Muscle of arm (tissue), 12 donors: ENCODE results near the gene C2CD4B. TPM values are rescaled to one million over a fixed set of nuclear protein-coding genes. Genes with fewer than 3 reads are reported as not detected.

Experiments
- DNase-seq: peaks from one replicate; pipeline ENCODE4 v3.0.0-alpha.2; 2013
- polyA plus RNA-seq, 12 donors: library from polyadenylated mRNA; unstranded; fragments of 120-200 nt; gene quantifications; one replicate each; pipeline ENCODE4 v1.2.1, GENCODE V29; 2013; ENCODE audit not compliant: insufficient read length in 12 of 12

C2CD4B gene
- polyA plus RNA-seq, 12 donors = 0.85 to 7.8 (median 2.8) TPM; not detected in 1

GRCh38 chr15:62153228-62153627, 11.9 kb downstream of the C2CD4B start:
- DNase-seq = no peak

- no peak for DNase-seq
Measured at GRCh38 chr15:62150445-62150844, 14.6 kb downstream of the C2CD4B start.

DNA sequence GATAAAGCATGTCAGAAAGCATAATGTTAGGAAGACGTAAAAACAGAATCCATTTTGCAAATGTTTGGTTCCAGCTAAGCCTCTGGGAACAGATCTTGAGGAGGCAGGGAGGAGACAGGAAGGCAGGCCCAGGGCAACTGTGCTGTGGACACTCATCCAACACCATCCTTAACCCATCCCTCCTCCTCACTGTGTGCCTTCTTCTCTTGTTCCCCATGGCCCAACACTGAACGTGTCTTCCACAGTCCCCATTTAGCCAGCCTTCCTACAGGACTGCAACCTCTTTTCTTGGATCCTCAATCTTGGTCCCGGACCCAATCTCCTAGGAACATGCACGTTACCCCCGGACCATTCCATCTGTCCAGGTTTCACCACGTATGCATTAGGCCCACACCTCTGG, 15.4 kb downstream of the C2CD4B start:
- no peak for DNase-seq

DNA sequence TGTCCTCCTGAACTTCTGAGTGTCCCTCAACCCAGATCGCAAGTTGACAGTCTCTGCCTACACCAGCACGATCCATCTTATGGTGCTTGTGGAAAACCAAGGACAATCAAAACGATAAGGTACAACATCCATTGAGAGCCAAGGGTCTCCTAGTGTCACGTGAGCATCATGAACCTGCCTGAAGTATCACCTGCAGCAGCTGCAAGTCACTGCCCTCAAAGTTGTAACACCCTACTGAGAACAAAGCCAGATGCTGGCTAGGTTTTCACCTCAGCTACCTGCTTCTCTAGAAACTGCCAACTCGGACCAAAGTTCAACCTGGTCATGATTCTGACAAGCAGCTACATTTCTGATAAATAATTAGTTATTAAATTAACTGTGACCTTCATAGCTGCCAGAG, 17.5 kb downstream of the C2CD4B start:
- no peak for DNase-seq

DNA sequence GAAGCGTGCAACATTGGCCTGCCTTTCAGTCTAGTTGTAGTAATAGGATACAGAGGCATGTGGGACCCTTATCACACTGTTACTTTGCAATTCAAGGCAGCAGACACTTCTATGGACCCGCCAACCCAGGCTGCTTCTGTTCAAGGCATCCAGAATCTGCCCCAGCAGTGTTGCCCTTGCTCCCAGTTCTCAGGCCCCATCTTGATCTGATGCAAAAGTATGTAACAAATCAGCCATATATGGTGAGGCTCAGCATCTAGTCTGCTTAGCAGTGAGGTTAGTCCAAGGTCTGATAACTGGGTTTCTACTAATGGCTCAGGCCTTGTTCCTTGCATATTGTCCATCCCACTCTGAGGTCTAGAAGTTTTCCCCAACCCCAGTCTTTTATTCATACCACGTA, 17.9 kb downstream of the C2CD4B start:
- DNase-seq = no peak

DNA sequence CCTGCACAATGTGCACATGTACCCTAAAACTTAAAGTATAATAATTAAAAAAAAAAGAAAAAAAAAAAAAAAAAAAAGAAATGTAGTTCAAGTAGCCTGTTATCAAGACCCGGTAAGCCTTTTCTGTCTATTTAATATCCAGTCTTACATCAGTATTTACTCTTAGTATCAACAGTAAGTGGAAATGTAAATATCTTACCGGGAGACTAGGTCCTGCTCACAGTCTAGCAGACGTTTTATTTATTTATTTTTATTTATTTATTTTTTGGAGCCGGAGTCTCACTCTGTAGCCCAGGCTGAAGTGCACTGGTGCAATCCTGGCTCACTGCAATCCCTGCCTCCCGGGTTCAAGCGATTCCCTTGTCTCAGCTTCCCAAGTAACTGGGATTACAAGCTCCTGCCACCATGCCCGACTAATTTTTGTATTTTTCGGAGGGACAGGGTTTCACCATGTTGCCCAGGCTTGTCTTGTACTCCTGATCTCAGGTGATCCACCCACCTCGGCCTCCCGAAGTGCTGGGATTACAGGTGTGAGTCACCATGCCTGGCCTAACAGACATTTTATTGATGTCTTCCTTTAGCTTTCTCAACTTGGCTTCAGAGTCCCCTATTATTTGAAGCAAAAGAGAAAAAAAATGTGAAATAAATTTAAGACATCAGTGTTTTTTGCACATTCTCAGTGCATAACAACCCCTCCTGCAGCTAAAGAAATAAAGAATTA, 19.9 kb downstream of the C2CD4B start:
- DNase-seq = no peak

- DNase-seq = no peak
Measured at GRCh38 chr15:62142736-62143135, 22.3 kb downstream of the C2CD4B start.

- no peak for DNase-seq
Measured at GRCh38 chr15:62141643-62142588, 23.2 kb downstream of the C2CD4B start.

- DNase-seq = no peak
Measured at GRCh38 chr15:62141200-62141599, 23.9 kb downstream of the C2CD4B start.

DNA sequence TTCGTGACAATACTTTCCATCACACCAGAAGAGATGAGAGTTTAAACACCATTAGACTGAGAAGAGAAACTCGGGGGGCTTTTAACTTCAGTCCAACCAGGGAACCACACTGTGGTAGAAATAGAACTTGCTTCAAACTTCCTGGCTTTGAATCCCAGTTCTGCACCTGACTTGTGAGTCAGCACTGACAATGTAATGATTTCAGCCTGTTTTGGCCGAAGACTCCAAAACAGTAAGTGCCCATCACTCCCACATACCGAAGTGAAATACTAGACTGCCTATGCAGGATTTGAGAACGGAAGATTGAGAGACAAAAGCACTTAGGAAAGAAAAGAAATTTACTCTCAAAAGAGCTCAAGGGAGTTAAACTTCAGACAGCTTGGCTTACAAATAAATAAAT, 27.0 kb downstream of the C2CD4B start:
- peak; percentile 13 for DNase-seq

DNA sequence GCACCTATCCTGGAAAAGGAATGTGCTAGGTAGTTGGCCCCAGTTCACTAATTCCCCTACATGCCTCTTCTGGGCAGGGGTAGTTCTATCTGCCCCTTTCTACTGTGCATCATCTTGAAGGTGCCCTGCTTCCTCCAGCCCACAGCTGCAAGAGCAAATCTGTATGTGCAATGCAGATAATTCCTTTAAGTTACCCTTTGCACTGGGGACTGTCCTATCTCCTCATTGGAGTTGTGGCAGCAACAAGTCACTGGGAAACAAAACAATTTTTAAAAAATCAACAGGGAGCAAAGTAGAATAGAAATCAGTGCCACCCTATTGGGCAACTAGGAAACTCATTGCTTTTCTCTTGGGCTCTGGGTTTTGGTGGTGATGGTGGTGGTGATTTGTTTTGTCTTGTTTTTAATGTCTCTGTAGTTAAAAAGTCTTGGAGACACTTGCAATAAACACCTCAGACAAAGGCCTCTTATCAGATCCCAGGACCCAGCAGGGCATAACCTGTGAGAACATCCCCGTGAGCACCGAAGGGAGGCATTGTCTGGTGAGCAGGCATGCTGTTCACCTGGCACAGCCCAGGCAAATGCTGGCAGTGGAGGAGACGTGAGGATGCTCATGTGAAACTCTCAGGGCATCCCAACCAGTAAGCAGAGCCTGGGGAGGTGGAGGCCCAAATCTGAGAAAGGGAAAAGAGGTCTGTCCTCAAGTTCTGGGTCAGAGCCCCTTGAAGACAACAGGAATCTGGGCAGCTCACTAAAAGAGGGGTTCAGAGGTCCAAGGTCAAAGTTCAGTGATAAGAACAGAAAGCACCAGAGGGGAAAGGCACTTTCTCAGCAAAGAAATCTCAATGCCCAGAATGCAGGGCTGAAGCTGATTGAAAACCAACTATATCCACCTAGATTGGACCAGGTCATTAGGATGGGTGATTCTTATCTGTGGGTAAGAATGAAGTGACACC, 27.9 kb downstream of the C2CD4B start:
- DNase-seq = no peak

DNA sequence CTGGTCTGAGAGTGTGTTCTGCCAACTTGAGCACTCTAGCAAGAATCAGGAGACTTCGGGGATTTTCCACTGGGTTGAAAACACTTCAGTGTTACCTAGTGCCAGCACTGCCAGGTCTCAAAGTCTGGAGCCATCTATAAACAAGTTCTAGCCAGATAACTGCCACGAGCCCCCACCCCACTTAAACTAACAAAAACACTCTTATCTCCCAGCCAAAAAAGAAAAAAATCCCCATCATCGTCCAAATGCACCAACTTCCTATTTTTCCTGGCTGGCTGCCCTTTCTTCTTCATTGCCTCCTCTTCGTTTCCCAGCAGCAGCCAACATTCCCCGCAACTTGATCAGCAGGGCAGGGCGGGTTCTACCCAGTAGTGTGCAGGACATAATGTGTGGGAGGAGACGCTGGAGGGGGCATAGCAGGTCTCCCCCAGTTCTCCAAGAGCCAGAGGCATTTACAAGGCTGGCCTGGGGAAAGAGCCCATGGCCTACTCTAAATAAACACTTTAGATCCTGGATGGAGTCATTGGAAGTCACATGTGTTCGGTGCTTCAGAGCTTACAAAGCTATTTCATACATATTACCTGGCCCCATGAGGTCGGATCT, 29.5 kb downstream of the C2CD4B start:
- DNase-seq = no peak

DNA sequence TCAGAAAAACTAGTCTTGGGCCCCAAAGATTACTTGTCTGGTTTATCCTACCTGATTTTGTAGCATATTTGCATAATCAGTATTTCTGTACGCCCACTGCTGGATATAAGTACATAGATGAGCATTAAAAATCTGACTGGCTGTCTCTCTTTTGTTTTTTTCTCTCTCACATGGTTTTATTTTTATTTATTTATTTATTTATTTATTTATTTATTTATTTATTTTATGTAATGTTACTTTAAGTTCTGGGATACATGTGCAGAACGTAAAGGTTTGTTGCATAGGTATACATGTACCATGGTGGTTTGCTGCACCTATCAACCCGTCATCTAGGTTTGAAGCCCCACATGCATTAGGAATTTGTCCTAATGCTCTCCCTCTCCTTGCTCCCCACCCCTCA, 31.9 kb downstream of the C2CD4B start:
- no peak for DNase-seq

DNA sequence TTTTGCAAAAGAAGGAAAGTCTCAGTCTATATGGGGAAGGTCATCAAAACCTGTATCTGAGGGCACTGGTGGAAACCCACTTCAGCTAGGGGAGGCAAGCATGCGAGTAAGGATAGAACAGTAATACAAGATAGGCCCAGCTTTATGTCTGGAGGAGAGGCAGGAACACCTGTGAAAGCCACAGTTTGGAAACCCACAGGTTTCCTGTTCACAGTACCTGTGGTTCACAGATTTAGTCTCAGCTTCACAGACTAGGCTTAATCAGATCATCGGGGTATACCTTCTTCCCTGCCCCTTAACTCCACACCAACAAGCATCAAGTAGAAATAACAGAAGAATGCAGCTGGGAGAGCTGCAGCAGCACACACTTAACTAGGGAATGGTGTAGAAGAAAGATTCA, 36.2 kb downstream of the C2CD4B start:
- DNase-seq = no peak

- no peak for DNase-seq
Measured at GRCh38 chr15:62126364-62126763, 38.7 kb downstream of the C2CD4B start.

DNA sequence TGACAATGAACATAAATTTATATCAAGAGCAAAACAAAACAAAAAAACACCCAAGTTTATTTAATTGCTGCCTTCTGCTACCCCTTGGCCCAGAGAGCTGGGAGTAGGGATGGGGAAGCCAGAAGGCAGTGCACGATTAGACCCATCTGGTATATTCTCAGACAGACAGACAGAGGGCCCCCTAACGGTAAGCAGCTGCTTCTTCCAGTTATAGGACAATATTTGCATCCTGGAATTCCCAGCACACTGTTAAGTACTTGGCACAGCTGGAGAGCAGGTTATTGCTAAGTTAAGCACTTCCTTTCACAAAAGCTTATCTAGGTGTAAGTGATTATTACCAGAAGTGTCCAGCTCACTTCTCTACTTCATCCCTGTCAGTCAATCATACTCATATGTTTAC, 39.3 kb downstream of the C2CD4B start:
- DNase-seq = no peak

DNA sequence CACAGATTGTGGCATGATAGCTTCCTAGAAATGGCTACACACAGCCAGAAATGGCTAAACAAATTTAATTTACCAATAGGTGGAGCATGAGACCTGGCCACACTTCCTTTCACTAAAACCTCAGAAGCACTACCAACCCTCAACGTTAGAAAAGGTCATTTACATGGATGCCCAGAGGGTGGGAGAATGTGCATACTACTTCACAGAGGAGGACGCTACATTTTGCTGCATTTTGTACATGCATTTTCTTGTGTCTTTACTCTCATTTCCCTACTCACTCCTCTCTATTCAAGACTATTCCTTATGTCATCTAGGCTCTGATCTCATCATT, 40.1 kb downstream of the C2CD4B start:
- DNase-seq = no peak

GRCh38 chr15:62124176-62124972, 40.7 kb downstream of the C2CD4B start:
- no peak for DNase-seq

DNA sequence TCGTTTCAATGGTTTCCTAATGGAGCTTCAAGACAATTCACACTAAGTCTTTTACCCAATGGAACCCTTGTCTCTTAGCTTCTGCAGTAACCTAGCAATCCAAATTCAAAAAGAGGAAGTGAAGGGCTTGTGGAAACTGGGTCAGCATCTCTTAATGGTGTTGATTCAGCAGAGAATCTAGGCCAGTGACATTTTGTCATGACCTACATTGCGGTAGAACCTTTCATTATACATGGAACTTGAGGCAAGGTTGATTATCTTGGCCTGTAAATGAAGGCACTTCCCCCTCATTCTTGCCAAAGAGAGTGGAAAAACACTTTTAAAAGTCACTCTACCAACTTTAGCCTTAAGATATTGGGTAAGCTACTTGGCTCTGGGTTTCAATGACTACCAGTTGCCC, 42.8 kb downstream of the C2CD4B start:
- DNase-seq = no peak

GRCh38 chr15:62121273-62122015, 43.6 kb downstream of the C2CD4B start:
- DNase-seq = no peak
